Activated CD4-positive, CD25-positive, alpha-beta regulatory T cell (primary cell): ENCODE data around the gene ANKRD11.
"Not testable (repeated sequence)": the region's sequence is repeated elsewhere in the genome, so short reads cannot be mapped to it uniquely, and the experiment has no call there.

Experiments used
- DNase-seq, 4 experiments: peaks; one replicate each; lab custom pipeline; 2025; lab: John Stamatoyannopoulos, UW

Gene ANKRD11

DNA sequence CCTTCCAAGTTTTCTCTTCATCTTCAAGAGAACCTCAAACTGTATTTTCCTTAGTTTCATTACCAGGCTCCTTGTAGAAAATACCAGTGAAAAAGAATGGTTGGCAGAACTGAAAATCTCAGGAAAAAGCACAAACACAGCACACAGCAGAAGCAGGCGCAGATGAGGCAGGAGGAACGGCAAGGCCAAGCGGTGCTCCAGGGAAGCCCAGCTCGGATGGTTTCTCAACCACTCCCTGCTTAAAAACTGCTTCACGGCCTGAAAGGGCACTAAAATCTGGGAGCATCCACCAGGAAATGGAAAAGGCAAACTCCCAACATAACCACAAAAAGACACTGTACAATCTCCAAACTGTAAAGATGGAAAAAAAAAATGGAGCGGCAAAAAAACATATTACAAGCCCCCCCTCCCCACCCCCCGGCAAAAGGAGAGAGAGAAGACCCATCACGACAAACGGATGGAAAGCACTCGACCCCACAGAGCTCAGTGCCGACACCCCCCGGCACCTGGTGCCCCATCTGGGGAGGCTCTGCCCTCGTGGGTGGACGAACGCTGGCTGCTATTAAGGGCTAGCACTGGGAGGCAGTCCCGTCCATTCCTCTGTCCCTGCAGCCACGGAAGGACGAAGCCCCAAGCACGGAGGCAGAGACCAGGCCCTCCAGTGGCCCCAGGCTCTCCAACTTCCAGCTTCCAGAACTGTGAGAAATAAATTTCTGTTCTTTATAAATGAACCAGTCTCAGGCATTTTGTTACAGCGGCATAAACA lies 145.3 kb downstream of the ANKRD11 start:
- DNase-seq = no peak

DNA sequence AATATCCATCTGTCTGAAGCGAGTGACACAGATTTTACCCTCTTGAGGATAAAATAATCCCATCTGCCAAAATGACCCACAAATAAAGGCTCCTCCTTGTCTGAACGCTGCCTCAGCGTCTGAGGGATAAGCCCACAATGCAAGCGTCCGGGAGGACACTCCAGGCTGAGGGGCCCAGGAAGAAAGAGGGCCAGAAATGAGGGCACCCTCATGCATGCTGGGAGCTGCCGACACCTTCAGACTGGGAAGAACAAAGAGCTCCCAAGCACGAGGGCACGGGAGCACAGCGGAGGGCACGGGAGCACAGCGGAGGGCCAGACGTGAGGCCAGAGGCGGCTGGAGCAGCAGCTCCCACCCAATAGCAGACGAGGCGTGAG lies 145.9 kb downstream of the ANKRD11 start:
- DNase-seq = no peak

DNA sequence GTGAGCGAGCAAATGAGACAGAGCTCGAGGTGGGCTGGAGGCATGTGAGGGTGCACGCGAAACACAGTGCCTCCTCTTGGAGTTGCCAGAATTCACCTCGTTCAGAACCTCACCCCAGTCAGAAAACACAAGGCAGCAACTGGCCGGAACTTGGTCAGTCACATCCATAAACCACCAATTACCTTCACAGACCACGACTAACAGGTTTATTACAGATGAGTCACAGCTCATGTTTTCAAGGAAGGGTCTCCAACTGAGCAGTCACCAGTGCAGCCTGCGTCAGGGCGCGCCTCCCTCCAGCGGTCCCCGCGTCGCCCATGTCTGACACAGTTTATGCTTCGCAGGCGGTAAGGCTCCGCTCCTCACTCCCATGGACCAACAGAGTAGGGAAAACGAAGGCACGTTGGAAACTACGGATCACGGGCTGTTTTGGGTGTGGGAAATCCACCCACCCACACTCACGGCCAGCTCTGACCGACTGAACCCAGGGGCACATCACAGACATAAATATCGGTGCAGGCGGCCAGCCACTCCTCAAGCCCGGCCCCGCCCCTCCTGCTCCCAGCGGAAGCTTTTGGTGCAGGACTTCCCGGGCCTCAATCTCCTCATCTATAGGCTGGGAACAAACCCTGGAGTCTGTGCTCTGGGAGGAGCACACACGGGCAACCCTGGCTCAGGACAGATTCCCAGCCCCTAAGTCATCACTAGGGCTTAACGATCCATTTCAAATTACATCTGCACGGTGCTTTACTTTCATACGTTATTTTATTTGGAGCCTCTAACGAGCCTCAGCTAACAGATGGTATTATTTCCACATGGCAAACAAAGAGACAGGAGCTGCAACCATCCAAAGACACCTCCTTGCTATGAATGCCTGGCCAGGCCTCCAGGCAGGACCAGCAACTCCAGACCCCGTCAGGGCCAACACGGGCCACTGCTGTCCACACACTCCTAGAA lies 146.6 kb downstream of the ANKRD11 start:
- no peak for DNase-seq

GRCh38 chr16:89341697-89342694 lies 148.4 kb downstream of the ANKRD11 start:
- DNase-seq = no peak

DNA sequence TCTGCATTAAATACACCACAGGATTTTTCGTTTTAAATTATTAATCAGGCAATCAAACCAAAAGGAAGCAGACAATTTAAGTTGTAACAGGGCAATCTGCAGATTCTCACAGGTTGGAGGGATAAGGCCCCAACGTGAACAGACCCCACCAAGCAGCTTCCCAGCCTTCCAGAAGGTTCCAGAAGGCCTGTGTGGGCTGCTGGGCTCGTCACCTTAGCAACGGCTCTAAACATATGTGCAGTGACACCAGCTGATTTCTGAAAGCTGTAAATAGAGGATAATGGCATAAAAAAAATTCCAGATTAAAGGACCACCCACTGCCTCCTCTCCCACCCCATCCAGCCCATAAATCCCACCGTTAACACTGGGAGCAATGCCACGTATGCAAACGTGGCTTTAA lies 149.1 kb downstream of the ANKRD11 start:
- no peak for DNase-seq

DNA sequence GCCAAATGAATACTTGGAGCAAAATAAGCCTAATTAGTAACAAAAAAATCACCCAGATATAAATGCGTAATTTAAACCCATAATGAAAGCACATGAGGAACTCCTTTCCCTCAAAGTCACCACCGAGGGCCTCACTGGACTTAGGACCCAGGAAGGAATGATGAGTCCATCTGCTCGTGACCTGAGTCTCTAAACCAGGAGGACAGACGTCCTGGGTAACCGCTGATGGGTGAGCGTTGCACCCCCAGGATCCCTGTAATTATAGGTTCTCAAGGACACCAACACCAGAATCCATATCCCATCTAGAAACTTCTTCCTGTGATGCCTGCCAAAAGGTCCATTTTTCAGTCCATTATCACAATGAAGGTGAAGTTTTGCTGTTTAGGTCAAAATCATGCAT lies 151.5 kb downstream of the ANKRD11 start:
- no peak for DNase-seq

GRCh38 chr16:89337965-89338364 lies 152.4 kb downstream of the ANKRD11 start:
- no peak for DNase-seq

DNA sequence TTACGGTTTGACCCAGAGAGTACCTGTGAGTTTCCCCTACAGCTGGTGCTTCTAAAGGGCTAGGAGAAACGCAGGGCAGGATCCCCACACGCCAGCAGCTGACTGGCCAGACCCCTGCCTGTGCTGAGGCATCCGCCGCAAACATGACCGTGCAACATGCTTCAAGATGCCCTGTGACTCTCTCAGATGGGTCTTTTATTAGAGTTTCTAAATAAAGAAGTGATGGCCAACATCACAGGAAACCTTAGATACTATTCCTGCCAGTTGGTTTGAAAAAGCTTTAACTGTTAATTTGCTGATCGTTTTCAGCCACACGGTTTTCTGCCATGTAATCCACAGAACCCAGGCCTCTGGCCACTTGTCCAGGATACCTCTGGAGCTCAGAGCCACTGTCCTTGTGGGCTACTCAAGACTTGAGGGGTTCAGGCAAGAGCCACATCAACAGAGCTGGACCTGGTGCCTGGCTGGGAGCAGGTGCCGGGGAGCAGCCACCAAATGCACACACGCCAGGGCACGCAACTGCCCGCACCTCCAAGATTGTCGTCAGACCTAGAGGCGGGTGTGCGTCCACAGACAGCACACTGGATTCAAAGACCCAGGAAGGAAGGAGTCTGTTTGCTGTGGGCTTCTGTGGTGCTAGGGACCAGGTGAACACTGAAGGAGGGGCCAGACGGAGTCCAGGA lies 154.4 kb downstream of the ANKRD11 start:
- no peak for DNase-seq

DNA sequence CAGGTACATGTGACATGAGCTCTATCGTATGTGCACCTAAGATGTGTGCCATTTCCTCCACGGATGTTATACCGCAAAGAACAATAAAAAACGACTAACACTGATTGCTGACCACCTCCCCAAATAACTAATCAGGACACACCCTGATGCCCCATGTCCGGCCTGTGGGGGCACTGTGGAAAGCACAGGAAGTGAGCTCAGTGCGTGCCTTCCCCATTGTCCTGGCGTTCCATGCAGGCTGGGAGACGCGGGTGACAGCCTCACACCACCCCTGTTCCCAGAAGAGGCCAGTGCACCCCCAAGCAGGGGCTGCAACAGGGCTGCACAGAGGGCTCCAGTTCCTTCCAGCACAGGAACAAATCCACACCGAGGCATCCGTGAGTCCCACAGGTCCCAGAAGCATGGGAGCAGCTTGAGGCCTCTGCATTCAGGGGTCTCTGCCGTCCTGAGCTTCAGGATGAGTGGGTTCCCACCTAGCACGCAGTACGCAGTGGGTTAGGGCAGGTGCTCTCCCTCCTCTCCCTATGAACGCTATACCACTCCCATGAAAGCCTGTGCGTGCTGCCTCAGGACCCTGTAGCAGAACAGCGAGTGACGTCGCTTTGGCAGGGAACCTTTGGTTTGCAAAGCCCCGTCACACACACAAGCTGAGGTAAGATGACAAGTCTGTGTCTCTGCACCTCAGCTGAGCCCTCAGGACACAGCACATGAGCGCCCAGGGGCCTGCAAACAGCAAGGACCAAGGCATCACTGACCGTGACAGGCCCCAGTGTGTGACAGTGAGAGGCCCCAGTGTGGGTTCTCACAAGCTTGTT lies 155.2 kb downstream of the ANKRD11 start:
- no peak for DNase-seq

- DNase-seq = no peak
These were observed 155.9 kb downstream of the ANKRD11 start for GRCh38 chr16:89334461-89334860.

- no peak for DNase-seq
These were observed 156.3 kb downstream of the ANKRD11 start for GRCh38 chr16:89334050-89334449.

GRCh38 chr16:89333401-89334001 lies 156.9 kb downstream of the ANKRD11 start:
- not testable (repeated sequence) for DNase-seq

DNA sequence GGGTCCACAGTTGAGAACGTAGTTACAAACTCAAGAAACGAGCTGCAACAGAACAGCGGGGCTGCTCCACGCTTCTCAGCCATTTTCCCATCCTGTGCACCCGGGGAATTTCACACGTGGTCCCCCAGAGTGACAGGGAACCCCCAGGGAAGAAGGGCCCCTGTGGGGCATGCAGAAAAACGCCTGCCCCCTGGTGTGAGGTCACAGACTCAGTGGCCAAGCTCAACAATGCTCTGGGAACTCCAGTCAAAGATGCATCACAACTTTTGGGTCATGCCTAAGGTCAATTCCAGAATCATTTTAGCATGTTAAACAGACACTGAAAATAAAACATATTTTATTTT lies 157.5 kb downstream of the ANKRD11 start:
- DNase-seq = no peak

GRCh38 chr16:89332243-89332901 lies 158.0 kb downstream of the ANKRD11 start:
- no peak for DNase-seq

- no peak for DNase-seq
These were observed 158.8 kb downstream of the ANKRD11 start for GRCh38 chr16:89331371-89332109.

- no peak for DNase-seq
These were observed 160.0 kb downstream of the ANKRD11 start for GRCh38 chr16:89330177-89330856.

- not testable (repeated sequence) for DNase-seq
These were observed 160.6 kb downstream of the ANKRD11 start for GRCh38 chr16:89329830-89330176.
